Measurements from ENCODE around the gene MRPL22.
"Not testable (repeated sequence)": the region's sequence is repeated elsewhere in the genome, so short reads cannot be mapped to it uniquely, and the experiment has no call there.

MRPL22 gene

DNA sequence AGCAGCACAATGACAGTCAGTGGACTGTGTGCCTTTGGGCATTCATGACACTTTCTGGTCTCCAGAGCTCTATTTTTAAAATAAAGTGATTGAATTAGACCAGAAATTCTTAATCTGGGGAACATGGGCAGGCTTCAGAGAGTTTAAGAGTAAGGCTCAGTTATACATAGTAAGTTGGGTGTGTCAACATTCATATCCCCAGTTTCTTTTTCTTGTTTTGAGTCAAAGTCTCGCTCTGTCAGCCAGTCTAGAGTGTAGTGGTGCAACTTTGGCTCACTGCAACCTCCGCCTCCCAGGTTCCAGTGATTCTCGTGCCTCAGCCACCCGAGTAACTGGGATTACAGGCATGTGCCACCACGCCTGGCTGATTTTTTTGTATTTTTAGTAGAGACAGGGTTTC is 59.0 kb downstream of the MRPL22 start:
- DNase-seq = no peak

- no peak for DNase-seq
Observed at GRCh38 chr5:155001523-155001922, 60.6 kb downstream of the MRPL22 start.

- not testable (repeated sequence) for DNase-seq
Observed at GRCh38 chr5:155002722-155003121, 61.8 kb downstream of the MRPL22 start.

GRCh38 chr5:155004138-155004744 is 63.4 kb downstream of the MRPL22 start:
- no peak for DNase-seq

DNA sequence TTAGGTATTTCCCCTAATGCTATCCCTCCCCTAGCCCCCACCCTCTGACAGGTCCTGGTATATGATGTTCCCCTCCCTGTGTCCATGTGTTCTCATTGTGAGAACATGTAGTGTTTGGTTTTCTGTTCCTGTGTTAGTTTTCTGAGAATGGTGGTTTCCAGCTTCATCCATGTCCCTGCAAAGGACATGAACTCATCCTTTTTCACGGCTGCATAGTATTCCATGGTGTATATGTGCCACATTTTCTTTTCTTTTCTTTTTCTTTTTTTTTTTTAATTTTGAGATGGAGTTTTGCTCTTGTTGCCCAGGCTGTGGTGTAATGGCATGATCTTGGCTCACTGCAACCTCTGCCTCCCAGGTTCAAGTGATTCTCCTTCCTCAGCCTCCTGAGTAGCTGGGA is 65.4 kb downstream of the MRPL22 start:
- not testable (repeated sequence) for DNase-seq

- DNase-seq = no peak
Observed at GRCh38 chr5:155008669-155009068, 67.8 kb downstream of the MRPL22 start.

- DNase-seq = no peak
Observed at GRCh38 chr5:155010881-155011280, 70.0 kb downstream of the MRPL22 start.

- no peak for DNase-seq
Observed at GRCh38 chr5:155013526-155013925, 72.7 kb downstream of the MRPL22 start, which contains the start of gene KIF4B. KIF4B (plus strand) TSS chr5:155013755; CDS start chr5:155013860, 105 bp downstream.

DNA sequence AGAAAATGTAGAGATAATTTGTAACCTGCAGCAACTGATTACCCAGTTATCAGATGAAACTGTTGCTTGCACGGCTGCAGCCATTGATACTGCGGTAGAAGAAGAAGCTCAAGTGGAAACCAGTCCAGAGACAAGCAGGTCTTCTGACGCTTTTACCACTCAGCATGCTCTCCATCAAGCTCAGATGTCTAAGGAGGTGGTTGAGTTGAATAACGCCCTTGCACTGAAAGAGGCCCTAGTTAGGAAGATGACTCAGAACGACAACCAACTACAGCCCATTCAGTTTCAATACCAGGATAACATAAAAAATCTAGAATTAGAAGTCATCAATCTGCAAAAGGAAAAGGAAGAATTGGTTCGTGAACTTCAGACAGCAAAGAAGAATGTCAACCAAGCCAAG is 74.4 kb downstream of the MRPL22 start:
- DNase-seq = no peak

DNA sequence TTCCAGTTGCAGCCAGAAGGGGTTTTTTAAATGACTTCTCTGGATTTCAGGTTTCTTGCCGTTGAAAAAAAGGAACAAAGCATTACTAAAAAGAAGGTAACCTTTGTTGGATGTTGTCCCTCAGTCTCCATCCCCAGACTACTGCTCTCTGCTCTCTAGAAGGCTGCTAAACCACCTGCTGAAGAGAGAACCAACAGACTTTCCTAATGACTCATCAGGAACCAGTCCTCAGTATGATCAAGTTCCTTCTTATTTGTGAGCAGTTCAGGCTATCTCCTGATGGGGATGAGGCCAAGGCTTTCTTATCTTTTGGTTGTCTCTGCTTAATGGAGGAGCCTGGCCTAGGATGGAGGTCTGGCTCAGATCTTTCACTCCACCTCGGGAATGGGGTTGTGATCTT is 76.7 kb downstream of the MRPL22 start:
- DNase-seq = no peak

Measured in activated CD4-positive, alpha-beta T cell treated with anti-CD3 and anti-CD28 coated beads, Interleukin-2, amount 50 U/mL, for 1 hour (primary cell).